K562 (cell line): ENCODE results near the gene PIK3C2B.

ENCODE experiments used
- BHLHE40 ChIP-seq: IDR thresholded peaks from 2 replicates; pipeline ENCODE4 v1.6.1; 2011; ENCODE audit warnings: low read length, improper control_type of control experiment
- BRF1 ChIP-seq: IDR thresholded peaks from 3 replicates; pipeline ENCODE4 v1.6.1; 2011; ENCODE audit warnings: borderline replicate concordance, mild to moderate bottlenecking; ENCODE audit not compliant: insufficient read length; ENCODE audit errors: extremely low read depth
- EZH2 ChIP-seq: IDR thresholded peaks from 2 replicates; pipeline ENCODE4 v1.6.1; 2012; ENCODE audit warnings: low read depth, mild to moderate bottlenecking, inconsistent platforms, low read length, borderline replicate concordance
- PML ChIP-seq: IDR thresholded peaks from 2 replicates; pipeline ENCODE4 v1.6.1; 2012; ENCODE audit warnings: low read length, inconsistent platforms
- SIX5 ChIP-seq, 2 experiments: IDR thresholded peaks; 2 replicates each; pipeline ENCODE4 v1.6.1; 2011; ENCODE audit warnings: low read length in 2 of 2, borderline replicate concordance in 1 of 2, low read depth in 1 of 2, mild to moderate bottlenecking in 1 of 2, moderate library complexity in 1 of 2; ENCODE audit not compliant: insufficient read depth in 1 of 2
- SMARCC2 ChIP-seq: fragments of 450-650 bp; IDR thresholded peaks from 2 replicates; pipeline ENCODE4 v1.6.1; 2017; ENCODE audit warnings: antibody characterized with exemption, moderate library complexity, mild to moderate bottlenecking, low read depth
- TF ChIP-seq, protein P1 (sequence below), 3 experiments: IDR thresholded peaks in 2 of 3; conservative IDR thresholded peaks in 1 of 3; 2 replicates each; pipeline ENCODE4 v1.5.1; 2011 to 2012; ENCODE audit warnings: low read length in 3 of 3, mild to moderate bottlenecking in 3 of 3, control low read depth in 2 of 3, improper control_type of control experiment in 1 of 3, inconsistent platforms in 1 of 3, low read depth in 1 of 3, mixed read lengths in 1 of 3, moderate library complexity in 1 of 3; ENCODE audit not compliant: insufficient read depth in 2 of 3

DNA sequence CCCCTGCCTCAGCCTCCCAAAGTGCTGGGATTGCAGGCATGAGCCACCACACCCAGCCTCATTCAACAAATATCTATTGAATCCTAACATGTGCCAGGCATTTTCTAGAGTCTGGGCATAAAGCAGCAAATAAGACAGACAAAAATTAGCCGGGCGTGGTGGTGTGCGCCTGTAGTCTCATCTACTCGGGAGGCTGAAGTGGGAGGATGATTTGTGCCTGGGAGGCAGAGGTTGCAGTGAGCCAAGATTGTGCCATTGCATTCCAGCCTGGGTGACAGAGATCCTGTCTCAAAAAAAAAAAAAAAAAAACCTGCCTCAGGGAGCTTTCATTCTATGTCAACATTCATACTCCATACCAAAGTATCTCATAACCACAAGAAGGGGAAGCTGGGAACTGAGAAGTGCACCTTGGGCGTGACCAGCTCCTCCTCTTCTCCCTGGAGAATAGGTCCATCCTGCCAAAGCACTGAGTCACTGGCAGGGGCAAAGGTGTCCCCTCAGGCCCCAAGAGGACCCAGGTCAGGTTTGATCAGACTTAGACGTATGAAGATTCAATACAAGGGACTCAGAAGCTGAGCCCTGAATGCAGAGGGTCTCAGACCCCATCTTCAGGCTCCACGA is 46.2 kb downstream of the PIK3C2B start:
- no peak for TF ChIP-seq SIX5 (IDR thresholded peaks at IDR 0.05; ENCODE audit: borderline replicate concordance in 1 of 2, insufficient read depth in 1 of 2, low read depth in 1 of 2, low read length in 2 of 2)
- TF ChIP-seq, protein P1, sequence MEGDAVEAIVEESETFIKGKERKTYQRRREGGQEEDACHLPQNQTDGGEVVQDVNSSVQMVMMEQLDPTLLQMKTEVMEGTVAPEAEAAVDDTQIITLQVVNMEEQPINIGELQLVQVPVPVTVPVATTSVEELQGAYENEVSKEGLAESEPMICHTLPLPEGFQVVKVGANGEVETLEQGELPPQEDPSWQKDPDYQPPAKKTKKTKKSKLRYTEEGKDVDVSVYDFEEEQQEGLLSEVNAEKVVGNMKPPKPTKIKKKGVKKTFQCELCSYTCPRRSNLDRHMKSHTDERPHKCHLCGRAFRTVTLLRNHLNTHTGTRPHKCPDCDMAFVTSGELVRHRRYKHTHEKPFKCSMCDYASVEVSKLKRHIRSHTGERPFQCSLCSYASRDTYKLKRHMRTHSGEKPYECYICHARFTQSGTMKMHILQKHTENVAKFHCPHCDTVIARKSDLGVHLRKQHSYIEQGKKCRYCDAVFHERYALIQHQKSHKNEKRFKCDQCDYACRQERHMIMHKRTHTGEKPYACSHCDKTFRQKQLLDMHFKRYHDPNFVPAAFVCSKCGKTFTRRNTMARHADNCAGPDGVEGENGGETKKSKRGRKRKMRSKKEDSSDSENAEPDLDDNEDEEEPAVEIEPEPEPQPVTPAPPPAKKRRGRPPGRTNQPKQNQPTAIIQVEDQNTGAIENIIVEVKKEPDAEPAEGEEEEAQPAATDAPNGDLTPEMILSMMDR (IDR thresholded peaks at IDR 0.05 in 2 of 3, conservative IDR thresholded peaks at IDR 0.05 in 1 of 3; ENCODE audit: insufficient read depth in 2 of 3, low read depth in 1 of 3, low read length in 3 of 3), result no peak
- no peak for TF ChIP-seq BRF1
- no peak for TF ChIP-seq SMARCC2
- TF ChIP-seq PML, result no peak
- TF ChIP-seq BHLHE40, result no peak
- no peak for TF ChIP-seq EZH2
